SK-MEL-5 (cell line): Measurements from ENCODE around the gene MVD. TPM values are rescaled to one million over a fixed set of nuclear protein-coding genes. Genes with fewer than 3 reads are reported as not detected.

Experiments used
- DNase-seq: peaks from one replicate; pipeline ENCODE4 v3.0.0-alpha.2; 2016; ENCODE audit warnings: low read depth, low spot score
- in situ Hi-C: cut with HindIII; loops from 2 replicates; pipeline ENCODE4 v1.10.0; 2016; ENCODE audit warnings: low sequenced_read_pairs, high pct_unique_total_duplicates, low pct_unique_long_range_greater_than_20kb
- total RNA-seq: library from RNA; depleted of rRNA; stranded (reverse); fragments of >200 nt; shearing (Covaris generic); gene quantifications from 2 replicates; pipeline ENCODE4 v1.2.3, GENCODE V29; 2014

The MVD gene
- total RNA-seq, 1 experiment from 2014 or later, result 13.0 TPM

- no peak for DNase-seq
- in situ Hi-C loops, result no loop called here
Measured at GRCh38 chr16:88636488-88637265, 26.2 kb downstream of the MVD start.

- in situ Hi-C loops, result no loop called here
- DNase-seq, result no peak
Measured at GRCh38 chr16:88635671-88636319, 27.1 kb downstream of the MVD start.

GRCh38 chr16:88634994-88635670 is 27.8 kb downstream of the MVD start:
- DNase-seq, result no peak
- in situ Hi-C loops, result no loop called here

- DNase-seq, result no peak
- in situ Hi-C loops, result no loop called here
Measured at GRCh38 chr16:88634141-88634993, 28.5 kb downstream of the MVD start.

- DNase-seq, result peak; percentile 27
- in situ Hi-C loops, result no loop called here
Measured at GRCh38 chr16:88633684-88634140, 29.2 kb downstream of the MVD start.

GRCh38 chr16:88632587-88632930 is 30.3 kb downstream of the MVD start:
- DNase-seq, result no peak
- in situ Hi-C loops, result no loop called here

GRCh38 chr16:88631920-88632586 is 30.8 kb downstream of the MVD start:
- in situ Hi-C loops, result no loop called here
- DNase-seq, result no peak

GRCh38 chr16:88631384-88631783 is 31.5 kb downstream of the MVD start:
- in situ Hi-C loops, result no loop called here
- DNase-seq, result no peak

- in situ Hi-C loops, result no loop called here
- DNase-seq, result no peak
Measured at GRCh38 chr16:88630941-88631340, 31.9 kb downstream of the MVD start.

GRCh38 chr16:88630433-88630832 is 32.5 kb downstream of the MVD start:
- in situ Hi-C loops, result no loop called here
- no peak for DNase-seq

GRCh38 chr16:88629835-88630234 is 33.1 kb downstream of the MVD start:
- in situ Hi-C loops, result no loop called here
- DNase-seq, result no peak

GRCh38 chr16:88628512-88628974 is 34.3 kb downstream of the MVD start:
- DNase-seq, result peak; percentile 51
- in situ Hi-C loops, result no loop called here

- in situ Hi-C loops, result no loop called here
Measured at GRCh38 chr16:88627531-88628411, 35.1 kb downstream of the MVD start.

GRCh38 chr16:88626646-88627045 is 36.2 kb downstream of the MVD start:
- in situ Hi-C loops, result no loop called here
- DNase-seq, result no peak

More at GRCh38 chr16:88627531-88628411, 35.1 kb downstream of the MVD start:
- DNase-seq, result no peak

GRCh38 chr16:88624977-88625576 is 37.8 kb downstream of the MVD start:
- no peak for DNase-seq
- in situ Hi-C loops, result no loop called here

GRCh38 chr16:88624481-88624880 is 38.4 kb downstream of the MVD start:
- in situ Hi-C loops, result no loop called here
- DNase-seq, result no peak
